Endothelial cell of umbilical vein (primary cell): Measurements from ENCODE around the gene ADCY7. TPM values are rescaled to one million over a fixed set of nuclear protein-coding genes. Genes with fewer than 3 reads are reported as not detected.

Experiments
- BruUV-seq: library from RNA; stranded (reverse); fragments of 400-500 nt; replicated peaks from 2 replicates; lab custom pipeline; 2021; lab: Mats Ljungman, UMichigan
- CTCF ChIA-PET: fragments of 300-600, 350-600 bp; sonication (Branson Sonifier 250); formaldehyde crosslinking; loops from one replicate; lab custom pipeline; 2021; ENCODE audit warnings: antibody characterized with exemption, inconsistent platforms; lab: Charles Lee
- POLR2A ChIA-PET: fragments of 300-600, 350-600 bp; sonication (Branson Sonifier 250); formaldehyde crosslinking; loops from one replicate; lab custom pipeline; 2021; ENCODE audit warnings: antibody characterized with exemption, inconsistent platforms; lab: Charles Lee
- DNase-seq: peaks from one replicate; pipeline ENCODE4 v3.0.0-alpha.2; 2011; ENCODE audit warnings: low read depth, low spot score
- FAIRE-seq: peaks from 2 replicates; lab custom pipeline; 2011; peaks lifted over from hg19 to GRCh38; lab: Jason Lieb, UNC
- H2AFZ ChIP-seq: 2 replicates; pipeline ENCODE4 v1.6.0; 2012; ENCODE audit warnings: low read depth, low read length, control low read depth, inconsistent platforms
- H3K27ac ChIP-seq: 2 replicates; pipeline ENCODE4 v1.5.1; 2011; ENCODE audit warnings: low read depth, mild to moderate bottlenecking, control low read depth, low read length, moderate library complexity; ENCODE audit not compliant: insufficient read depth
- H3K27me3 ChIP-seq, 2 experiments: 2 replicates each; pipeline versions ENCODE4 v1.6.0 to v1.6.1; 2011; ENCODE audit warnings: low read length in 2 of 2, mixed read lengths in 1 of 2; ENCODE audit not compliant: control insufficient read depth in 2 of 2, insufficient read depth in 2 of 2
- H3K36me3 ChIP-seq, 2 experiments: 2 replicates in 1 of 2; 3 replicates in 1 of 2; pipeline ENCODE4 v1.5.1; 2011; ENCODE audit warnings: low read length in 2 of 2, mild to moderate bottlenecking in 1 of 2, moderate library complexity in 1 of 2; ENCODE audit not compliant: control insufficient read depth in 2 of 2, insufficient read depth in 2 of 2; ENCODE audit errors: extremely low read depth in 1 of 2
- H3K4me1 ChIP-seq: 3 replicates; pipeline ENCODE4 v1.5.1; 2011; ENCODE audit warnings: mild to moderate bottlenecking, low read length; ENCODE audit not compliant: control insufficient read depth, insufficient read depth; ENCODE audit errors: extremely low read depth
- H3K4me2 ChIP-seq: 2 replicates; pipeline ENCODE4 v1.6.1; 2011; ENCODE audit warnings: low read length, control low read depth, mixed read lengths; ENCODE audit not compliant: insufficient read depth
- H3K4me3 ChIP-seq, 3 experiments: fragments of 200-600 bp in 1 of 3; sonication (generic), shearing (Covaris generic) in 1 of 3; replicated peaks in 1 of 3; 2 replicates each; pipeline ENCODE4 v1.5.1; 2011 to 2016; ENCODE audit warnings: control low read depth in 3 of 3, low read length in 3 of 3, mild to moderate bottlenecking in 2 of 3, inconsistent platforms in 1 of 3, low read depth in 1 of 3, moderate library complexity in 1 of 3; ENCODE audit not compliant: insufficient read depth in 1 of 3
- H3K79me2 ChIP-seq: 2 replicates; pipeline ENCODE4 v1.6.0; 2012; ENCODE audit warnings: low read length, inconsistent platforms; ENCODE audit not compliant: control insufficient read depth, insufficient read depth
- H3K9ac ChIP-seq: replicated peaks from 2 replicates; pipeline ENCODE3; 2011; ENCODE audit warnings: low read length, control low read depth; ENCODE audit not compliant: insufficient read depth; ENCODE audit errors: extremely low read depth
- H3K9me1 ChIP-seq: replicated peaks from 3 replicates; pipeline ENCODE4 v1.6.0; 2011; ENCODE audit warnings: mild to moderate bottlenecking, low read length; ENCODE audit not compliant: control insufficient read depth, insufficient read depth; ENCODE audit errors: extremely low read depth
- H3K9me3 ChIP-seq: replicated peaks from 2 replicates; pipeline ENCODE4 v1.5.1; 2012; ENCODE audit warnings: low read length, inconsistent platforms; ENCODE audit not compliant: control insufficient read depth, insufficient read depth
- H4K20me1 ChIP-seq: replicated peaks from 2 replicates; pipeline ENCODE3; 2011; ENCODE audit warnings: mild to moderate bottlenecking, low read length; ENCODE audit not compliant: control insufficient read depth, insufficient read depth; ENCODE audit errors: extremely low read depth
- EZH2 ChIP-seq: IDR thresholded peaks from 2 replicates; pipeline ENCODE4 v1.6.1; 2012; ENCODE audit warnings: borderline replicate concordance, low read depth, mild to moderate bottlenecking, moderate library complexity, low read length, inconsistent platforms; ENCODE audit not compliant: severe bottlenecking
- FOS ChIP-seq: IDR thresholded peaks from 2 replicates; pipeline ENCODE4 v1.6.1; 2011; ENCODE audit warnings: mild to moderate bottlenecking, low read length, moderate library complexity, borderline replicate concordance; ENCODE audit not compliant: insufficient read depth
- GATA2 ChIP-seq: IDR thresholded peaks from 2 replicates; pipeline ENCODE4 v1.7.0; 2011; ENCODE audit warnings: low read depth, mild to moderate bottlenecking, moderate library complexity, mixed read lengths, low read length; ENCODE audit not compliant: insufficient read length, insufficient read depth
- JUN ChIP-seq: IDR thresholded peaks from 2 replicates; pipeline ENCODE4 v1.6.1; 2011; ENCODE audit warnings: borderline replicate concordance, low read depth; ENCODE audit not compliant: insufficient read length, insufficient read depth
- MYC ChIP-seq: IDR thresholded peaks from one replicate; pipeline ENCODE4 v1.6.1; 2011; ENCODE audit warnings: mild to moderate bottlenecking, low read depth, low read length
- POLR2A ChIP-seq: IDR thresholded peaks from 2 replicates; pipeline ENCODE4 v1.6.1; 2012; ENCODE audit warnings: low read depth, mild to moderate bottlenecking, control low read depth, low read length
- POLR2AphosphoS5 ChIP-seq: IDR thresholded peaks from 2 replicates; pipeline ENCODE4 v1.6.1; 2012; ENCODE audit warnings: low read depth, mild to moderate bottlenecking, control low read depth, low read length, moderate library complexity; ENCODE audit not compliant: insufficient read depth
- dilution Hi-C: fragments of 300-500 bp; cut with MboI; formaldehyde crosslinking; loops from one replicate; pipeline ENCODE4 v1.15.0; 2019; ENCODE audit warnings: low sequenced_read_pairs; ENCODE audit not compliant: extremely low pct_ligation_motif_present
- intact Hi-C: fragments of 100-400 bp; cut with micrococcal nuclease; formaldehyde crosslinking; loops from one replicate; pipeline ENCODE4 v1.10.0; 2022
- polyA plus RNA-seq, 4 experiments: library from polyadenylated mRNA; depleted of rRNA in 3 of 4; stranded (reverse) in 3 of 4; unstranded in 1 of 4; fragments of >200 nt; gene quantifications; 2 replicates each; pipeline versions ENCODE4 v1.2.1 to v1.2.3, GENCODE V29; 2011 to 2012; ENCODE audit warnings: missing spikeins in 1 of 4
- total RNA-seq: library from RNA; stranded (reverse); gene quantifications from 2 replicates; pipeline ENCODE4 v1.2.3, GENCODE V29; 2021
- TF ChIP-seq, protein P1 (sequence below), 2 donors: IDR thresholded peaks; 1 replicate in 1 of 2; 2 replicates in 1 of 2; pipeline ENCODE4 v1.5.1; 2011; ENCODE audit warnings: low read length in 2 of 2, mild to moderate bottlenecking in 2 of 2, moderate library complexity in 2 of 2, control low read depth in 1 of 2, inconsistent platforms in 1 of 2, low read depth in 1 of 2; ENCODE audit not compliant: insufficient read depth in 1 of 2; ENCODE audit errors: extremely low read depth in 1 of 2
- TF ChIP-seq, protein P2 (sequence below): IDR thresholded peaks from 2 replicates; pipeline ENCODE4 v1.6.1; 2011; ENCODE audit not compliant: insufficient read depth, insufficient read length

The ADCY7 gene
- total and polyA plus RNA-seq, 2 donors (not counting 3 experiments of a cell fraction or from before 2014, with no cell fraction given): 3.5 to 9.3 TPM

DNA sequence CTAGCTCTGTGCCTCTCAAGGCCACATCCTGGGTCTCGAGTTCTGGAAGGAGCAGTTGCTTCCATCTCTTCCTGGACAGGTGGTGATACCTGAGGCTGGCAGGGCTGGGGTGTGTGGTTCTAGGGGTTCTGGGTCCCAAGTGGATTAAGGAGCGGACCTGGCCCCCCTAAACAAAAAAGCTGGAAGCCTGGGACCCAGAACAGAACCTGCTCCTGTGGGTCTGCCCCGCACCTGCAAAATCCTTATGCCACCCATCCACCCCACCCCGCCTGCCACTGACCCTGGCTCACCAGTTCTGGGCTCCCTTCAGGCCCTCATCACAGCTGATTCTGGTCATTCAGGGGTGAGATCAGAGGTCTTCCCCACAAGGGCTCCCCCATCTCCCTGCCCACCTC, 44.8 kb downstream of the ADCY7 start:
- DNase-seq: no peak
- no peak overlapping the region for H3K4me2 ChIP-seq
- intact Hi-C loops (no loop called here), dilution Hi-C loops (no loop called here)
- BruUV-seq: no TSS peak
- no peaks in the 10 kb centered on the region for H3K9me1 ChIP-seq
- no peaks in the 10 kb centered on the region for H3K27me3 ChIP-seq
- H4K20me1 ChIP-seq: no peaks in the 10 kb centered on the region
- CTCF ChIA-PET: interaction anchor here (1.1 kb wide), 1 partner anchor 44 kb away, joined by 4 read pairs; no protein-coding TSS in a partner anchor
- no peak for FAIRE-seq
- no peak overlapping the region for H3K27ac ChIP-seq
- no peak overlapping the region for H2AFZ ChIP-seq
- no peak overlapping the region for H3K9ac ChIP-seq
- no peak overlapping the region for H3K4me3 ChIP-seq
- H3K9me3 ChIP-seq: no peaks in the 10 kb centered on the region
- no peak for TF ChIP-seq JUN
- no peak for TF ChIP-seq EZH2
- TF ChIP-seq, protein P1, sequence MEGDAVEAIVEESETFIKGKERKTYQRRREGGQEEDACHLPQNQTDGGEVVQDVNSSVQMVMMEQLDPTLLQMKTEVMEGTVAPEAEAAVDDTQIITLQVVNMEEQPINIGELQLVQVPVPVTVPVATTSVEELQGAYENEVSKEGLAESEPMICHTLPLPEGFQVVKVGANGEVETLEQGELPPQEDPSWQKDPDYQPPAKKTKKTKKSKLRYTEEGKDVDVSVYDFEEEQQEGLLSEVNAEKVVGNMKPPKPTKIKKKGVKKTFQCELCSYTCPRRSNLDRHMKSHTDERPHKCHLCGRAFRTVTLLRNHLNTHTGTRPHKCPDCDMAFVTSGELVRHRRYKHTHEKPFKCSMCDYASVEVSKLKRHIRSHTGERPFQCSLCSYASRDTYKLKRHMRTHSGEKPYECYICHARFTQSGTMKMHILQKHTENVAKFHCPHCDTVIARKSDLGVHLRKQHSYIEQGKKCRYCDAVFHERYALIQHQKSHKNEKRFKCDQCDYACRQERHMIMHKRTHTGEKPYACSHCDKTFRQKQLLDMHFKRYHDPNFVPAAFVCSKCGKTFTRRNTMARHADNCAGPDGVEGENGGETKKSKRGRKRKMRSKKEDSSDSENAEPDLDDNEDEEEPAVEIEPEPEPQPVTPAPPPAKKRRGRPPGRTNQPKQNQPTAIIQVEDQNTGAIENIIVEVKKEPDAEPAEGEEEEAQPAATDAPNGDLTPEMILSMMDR (IDR thresholded peaks at IDR 0.05; ENCODE audit: extremely low read depth in 1 of 2, insufficient read depth in 1 of 2, low read depth in 1 of 2, low read length in 2 of 2): no peak
- TF ChIP-seq POLR2AphosphoS5: no peak
- no peak for TF ChIP-seq POLR2A
- TF ChIP-seq GATA2: no peak
- no peak for TF ChIP-seq MYC
- TF ChIP-seq FOS: no peak
- TF ChIP-seq, protein P2, sequence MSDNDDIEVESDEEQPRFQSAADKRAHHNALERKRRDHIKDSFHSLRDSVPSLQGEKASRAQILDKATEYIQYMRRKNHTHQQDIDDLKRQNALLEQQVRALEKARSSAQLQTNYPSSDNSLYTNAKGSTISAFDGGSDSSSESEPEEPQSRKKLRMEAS: no peak
- POLR2A ChIA-PET: no interaction called here
- H3K79me2 ChIP-seq: no peaks in the 10 kb centered on the region
- H3K4me1 ChIP-seq: peaks cover 12% of the 10 kb centered on the region
- peaks cover 4 to 6% of the 10 kb centered on the region in 2 experiments for H3K36me3 ChIP-seq
